H1 (cell line): ENCODE data around the gene EMC10. TPM values are rescaled to one million over a fixed set of nuclear protein-coding genes. Genes with fewer than 3 reads are reported as not detected.

ENCODE experiments used
- CTCF ChIA-PET: fragments of 300-600 bp; sonication (Branson Sonifier 250); formaldehyde crosslinking; loops from one replicate; lab custom pipeline; 2021; ENCODE audit not compliant: partially characterized antibody; lab: Charles Lee
- POLR2A ChIA-PET: fragments of 300-600 bp; sonication (Branson Sonifier 250); formaldehyde crosslinking; loops from one replicate; lab custom pipeline; 2021; ENCODE audit warnings: inconsistent platforms; ENCODE audit not compliant: partially characterized antibody; lab: Charles Lee
- DNase-seq, 2 experiments: peaks; one replicate each; pipeline versions ENCODE4 v3.0.0 to v3.0.0-alpha.2; 2010 to 2022; ENCODE audit warnings: low spot score in 2 of 2, low read depth in 1 of 2, mixed read lengths in 1 of 2
- FAIRE-seq: peaks from 2 replicates; lab custom pipeline; 2011; peaks lifted over from hg19 to GRCh38; lab: Jason Lieb, UNC
- H2AFZ ChIP-seq: 2 replicates; pipeline ENCODE4 v1.8.1; 2012; ENCODE audit warnings: low read length, inconsistent platforms
- H2AK5ac ChIP-seq: 2 replicates; pipeline ENCODE4 v1.6.1; 2013; ENCODE audit warnings: low read depth, low read length
- H2BK120ac ChIP-seq: replicated peaks from 2 replicates; pipeline ENCODE3; 2013; ENCODE audit warnings: low read depth, low read length, inconsistent platforms
- H2BK12ac ChIP-seq: 2 replicates; pipeline ENCODE4 v1.6.1; 2013; ENCODE audit warnings: low read depth, low read length
- H2BK15ac ChIP-seq: 2 replicates; pipeline ENCODE4 v1.6.1; 2013; ENCODE audit warnings: low read length
- H2BK20ac ChIP-seq: 2 replicates; pipeline ENCODE4 v1.6.1; 2013; ENCODE audit warnings: low read length
- H2BK5ac ChIP-seq: 2 replicates; pipeline ENCODE4 v1.6.1; 2013; ENCODE audit warnings: low read depth, low read length
- H3K14ac ChIP-seq: 2 replicates; pipeline ENCODE4 v1.6.1; 2013; ENCODE audit warnings: inconsistent platforms; ENCODE audit not compliant: insufficient read length
- H3K18ac ChIP-seq: 2 replicates; pipeline ENCODE4 v1.6.1; 2013; ENCODE audit warnings: low read length; ENCODE audit errors: extremely low read depth
- H3K23ac ChIP-seq: 2 replicates; pipeline ENCODE4 v1.6.1; 2013; ENCODE audit warnings: inconsistent platforms; ENCODE audit not compliant: insufficient read length
- H3K23me2 ChIP-seq: 2 replicates; pipeline ENCODE4 v1.6.1; 2013; ENCODE audit warnings: low read depth, low read length
- H3K27ac ChIP-seq: 2 replicates; pipeline ENCODE4 v1.6.1; 2011; ENCODE audit warnings: low read depth, low read length, inconsistent platforms
- H3K27me3 ChIP-seq, 4 experiments: replicated peaks in 1 of 4; 1 replicate in 1 of 4; 2 replicates in 3 of 4; pipeline versions ENCODE4 v1.6.1 to v1.8.1; 2011 to 2013; ENCODE audit warnings: low read length in 3 of 4, mild to moderate bottlenecking in 3 of 4, inconsistent platforms in 2 of 4, mixed read lengths in 2 of 4, moderate library complexity in 1 of 4; ENCODE audit not compliant: control insufficient read depth in 3 of 4, insufficient read depth in 3 of 4; ENCODE audit errors: extremely low read depth in 1 of 4
- H3K36me3 ChIP-seq, 4 experiments: 2 replicates each; pipeline versions ENCODE4 v1.6.1 to v1.8.1; 2011 to 2013; ENCODE audit warnings: mild to moderate bottlenecking in 4 of 4, low read length in 3 of 4, moderate library complexity in 2 of 4, control low read depth in 1 of 4, inconsistent platforms in 1 of 4; ENCODE audit not compliant: insufficient read depth in 4 of 4, control insufficient read depth in 2 of 4
- H3K4ac ChIP-seq: replicated peaks from 2 replicates; pipeline ENCODE3; 2013; ENCODE audit warnings: low read length, low read depth, mixed read lengths, inconsistent platforms; ENCODE audit not compliant: insufficient read length
- H3K4me1 ChIP-seq, 4 experiments: replicated peaks in 1 of 4; 1 replicate in 1 of 4; 2 replicates in 3 of 4; pipeline versions ENCODE4 v1.6.1 to v1.8.1; 2011 to 2013; ENCODE audit warnings: low read length in 3 of 4, inconsistent platforms in 2 of 4, mixed read lengths in 1 of 4; ENCODE audit not compliant: insufficient read depth in 4 of 4, control insufficient read depth in 3 of 4
- H3K4me2 ChIP-seq, 2 experiments: 2 replicates each; pipeline versions ENCODE4 v1.6.1 to v1.8.1; 2011 to 2013; ENCODE audit warnings: low read depth in 2 of 2, low read length in 2 of 2, control low read depth in 1 of 2, inconsistent platforms in 1 of 2, mild to moderate bottlenecking in 1 of 2; ENCODE audit not compliant: insufficient read depth in 1 of 2
- H3K4me3 ChIP-seq, 4 experiments: fragments of 200-600, 300-600 bp in 1 of 4; sonication (generic), shearing (Covaris generic), sonication (Bioruptor Twin) in 1 of 4; 2 replicates each; pipeline versions ENCODE4 v1.5.1 to v1.8.1; 2011 to 2016; ENCODE audit warnings: low read length in 4 of 4, low read depth in 3 of 4, control low read depth in 2 of 4, inconsistent platforms in 2 of 4, mild to moderate bottlenecking in 2 of 4, mixed read lengths in 1 of 4, moderate library complexity in 1 of 4; ENCODE audit not compliant: insufficient read depth in 2 of 4; ENCODE audit errors: extremely low read depth in 1 of 4
- H3K56ac ChIP-seq: replicated peaks from 2 replicates; pipeline ENCODE3; 2013; ENCODE audit warnings: low read depth, mild to moderate bottlenecking, mixed read lengths, low read length, inconsistent platforms; ENCODE audit not compliant: insufficient read length
- H3K79me1 ChIP-seq: 2 replicates; pipeline ENCODE4 v1.6.1; 2013; ENCODE audit warnings: low read depth, low read length, control low read depth
- H3K79me2 ChIP-seq, 2 experiments: 2 replicates each; pipeline versions ENCODE4 v1.6.1 to v1.8.1; 2012 to 2013; ENCODE audit warnings: low read length in 2 of 2, mild to moderate bottlenecking in 2 of 2, inconsistent platforms in 1 of 2; ENCODE audit not compliant: insufficient read depth in 2 of 2, control insufficient read depth in 1 of 2
- H3K9ac ChIP-seq, 4 experiments: replicated peaks in 1 of 4; 1 replicate in 1 of 4; 2 replicates in 3 of 4; pipeline versions ENCODE4 v1.6.1 to v1.8.1; 2011 to 2013; ENCODE audit warnings: low read depth in 3 of 4, low read length in 3 of 4, control low read depth in 2 of 4, mild to moderate bottlenecking in 2 of 4, moderate library complexity in 2 of 4, inconsistent platforms in 1 of 4; ENCODE audit errors: extremely low read depth in 1 of 4
- H3K9me3 ChIP-seq, 2 experiments: 2 replicates each; pipeline versions ENCODE4 v1.6.1 to v1.8.1; 2012 to 2013; ENCODE audit warnings: mild to moderate bottlenecking in 2 of 2, moderate library complexity in 2 of 2, control low read depth in 1 of 2, inconsistent platforms in 1 of 2, low read depth in 1 of 2, low read length in 1 of 2, mixed read lengths in 1 of 2; ENCODE audit not compliant: insufficient read depth in 2 of 2
- H4K20me1 ChIP-seq, 2 experiments: replicated peaks in 1 of 2; 2 replicates each; pipeline versions ENCODE3 to v1.8.1; 2011 to 2013; ENCODE audit warnings: inconsistent platforms in 2 of 2, low read length in 2 of 2, mild to moderate bottlenecking in 1 of 2; ENCODE audit not compliant: insufficient read depth in 2 of 2, control insufficient read depth in 1 of 2
- H4K5ac ChIP-seq: 2 replicates; pipeline ENCODE4 v1.6.1; 2013; ENCODE audit warnings: low read length, low read depth, mixed read lengths, inconsistent platforms; ENCODE audit not compliant: insufficient read length
- H4K8ac ChIP-seq: 2 replicates; pipeline ENCODE4 v1.8.0; 2013; ENCODE audit warnings: mild to moderate bottlenecking, moderate library complexity, low read length, inconsistent platforms; ENCODE audit not compliant: insufficient read depth; ENCODE audit errors: extremely low read depth
- H4K91ac ChIP-seq: replicated peaks from 2 replicates; pipeline ENCODE3; 2013; ENCODE audit warnings: low read length, mixed read lengths, inconsistent platforms; ENCODE audit not compliant: insufficient read length
- CREB1 ChIP-seq: IDR thresholded peaks from 2 replicates; pipeline ENCODE4 v1.6.1; 2012; ENCODE audit warnings: inconsistent platforms
- CTCF ChIP-seq, 3 experiments: IDR thresholded peaks; 1 replicate in 2 of 3; 2 replicates in 1 of 3; pipeline versions ENCODE4 v1.5.1 to v1.6.1; 2011; ENCODE audit warnings: low read length in 3 of 3, mild to moderate bottlenecking in 3 of 3, inconsistent platforms in 2 of 3, low read depth in 1 of 3, moderate library complexity in 1 of 3; ENCODE audit not compliant: insufficient read depth in 1 of 3; ENCODE audit errors: control extremely low read depth in 1 of 3
- MAX ChIP-seq: IDR thresholded peaks from 2 replicates; pipeline ENCODE4 v1.6.1; 2012; ENCODE audit warnings: inconsistent platforms
- YY1 ChIP-seq: IDR thresholded peaks from 2 replicates; pipeline ENCODE4 v1.6.1; 2011; ENCODE audit warnings: low read depth, mild to moderate bottlenecking, low read length
- WGBS, 2 experiments: shearing (Covaris generic) in 1 of 2; methylation state at CpG; one replicate each; pipeline versions ENCODE4 v1.1.6 to v1.1.7; 2013 to 2015; ENCODE audit warnings: low lambda C conversion rate in 2 of 2, mixed read lengths in 2 of 2, inconsistent platforms in 1 of 2, low coverage in 1 of 2, missing lambda C conversion rate in 1 of 2; ENCODE audit not compliant: insufficient replicate concordance in 2 of 2, insufficient coverage in 1 of 2, insufficient read length in 1 of 2; ENCODE audit errors: extremely low coverage in 1 of 2, missing lambda C conversion rate in 1 of 2; 5-methylcytosine and 5-hydroxymethylcytosine counted together
- polyA plus RNA-seq, 7 experiments: library from polyadenylated mRNA; depleted of rRNA in 3 of 7; stranded (reverse) in 5 of 7; unstranded in 2 of 7; fragments of >200 nt in 5 of 7; fragments of 200-250 nt in 2 of 7; gene quantifications; 1 replicate in 5 of 7; 2 replicates in 1 of 7; 4 replicates in 1 of 7; pipeline versions ENCODE4 v1.2.1 to v1.2.3, GENCODE V29; 2011 to 2013; ENCODE audit warnings: missing spikeins in 2 of 7, mixed read lengths in 2 of 7
- total RNA-seq: library from RNA; stranded (reverse); fragmentation: NEBNext Ultra II Directional; extraction: Animal tissue kit (Norgen Biotek cat#: 25700); gene quantifications from 2 replicates; pipeline ENCODE4 v1.2.1, GENCODE V29; 2021

EMC10 gene
- total and polyA plus RNA-seq, 2 of the 8 experiments (the other 6 are each of a cell fraction or from before 2014, with no cell fraction given), result 77.6 to 103 TPM

GRCh38 chr19:50518091-50519005, 42.0 kb downstream of the EMC10 start:
- FAIRE-seq (no peak), DNase-seq (peak in 1 of 2 experiments; percentile 89)
- ChIA-PET CTCF (interaction anchor here (0.6 to 19.3 kb wide), 28 partner anchors 9 to 261 kb away, joined by 3 to 206 read pairs (median 4); partner anchors contain the start of gene SPIB), POLR2A (interaction anchor here (1.5 kb wide), 1 partner anchor 33 kb away, joined by 3 read pairs; no protein-coding TSS in a partner anchor)
- no peak overlapping the region for H3K4me3 ChIP-seq
- peaks cover 0 to 19% (median 0%) of the 10 kb centered on the region in 4 experiments; a peak in 2 of 8 replicates for H3K36me3 ChIP-seq
- H3K79me2 ChIP-seq, result no peaks in the 10 kb centered on the region
- no peak overlapping the region for H3K18ac ChIP-seq
- no peak overlapping the region for H3K56ac ChIP-seq
- no peak overlapping the region for H2BK20ac ChIP-seq
- peaks cover 0 to 9% of the 10 kb centered on the region in 2 experiments for H4K20me1 ChIP-seq
- H4K8ac ChIP-seq, result peak overlapping the region; percentile 79; the same call in 1 of the 2 replicates
- no peak overlapping the region for H2BK5ac ChIP-seq
- no peak overlapping the region for H3K4ac ChIP-seq
- no peak overlapping the region for H3K4me2 ChIP-seq
- H4K91ac ChIP-seq, result no peak overlapping the region
- H3K9ac ChIP-seq, result no peak overlapping the region
- H4K5ac ChIP-seq, result no peak overlapping the region
- H3K14ac ChIP-seq, result no peak overlapping the region
- no peak overlapping the region for H3K27ac ChIP-seq
- H3K23me2 ChIP-seq, result no peaks in the 10 kb centered on the region
- TF ChIP-seq MAX, result peak; percentile 35
- TF ChIP-seq CREB1, result 0 out of 2 replicates have a peak, but pooled peaks have one; percentile 41
- peak; percentile 69 to 87 (median 82) for TF ChIP-seq CTCF (IDR thresholded peaks at IDR 0.05; ENCODE audit: control extremely low read depth in 1 of 3, insufficient read depth in 1 of 3, low read depth in 1 of 3, low read length in 3 of 3)
- TF ChIP-seq YY1, result no peak
- no peaks in the 10 kb centered on the region for H3K79me1 ChIP-seq
- H3K9me3 ChIP-seq, result no peaks in the 10 kb centered on the region; a peak in 1 of 4 replicates
- H2BK12ac ChIP-seq, result peak overlapping the region; percentile 68; the same call in 1 of the 2 replicates
- 89% methylated on average over 60 of the region's 87 CpGs; no CpG with 5 or more reads in 1 of the 2 experiments for WGBS, 2 experiments
- no peak overlapping the region for H2BK120ac ChIP-seq
- peaks cover 0 to 3% (median under 1%) of the 10 kb centered on the region in 4 experiments; a peak in 2 of 7 replicates for H3K4me1 ChIP-seq
- peaks cover 0 to 10% (median 3%) of the 10 kb centered on the region in 4 experiments; a peak in 5 of 7 replicates for H3K27me3 ChIP-seq
- H2AK5ac ChIP-seq, result peak overlapping the region; percentile 53; the same call in 1 of the 2 replicates
- H2BK15ac ChIP-seq, result peak overlapping the region; percentile 76; the same call in 1 of the 2 replicates
- no peak overlapping the region for H3K23ac ChIP-seq
- no peak overlapping the region for H2AFZ ChIP-seq
